Activated CD4-positive, alpha-beta T cell treated with anti-CD3 and anti-CD28 coated beads for 36 hours (primary cell): ENCODE measurements around the gene ANKRD22. TPM values are rescaled to one million over a fixed set of nuclear protein-coding genes. Genes with fewer than 3 reads are reported as not detected.

Experiments used
- ATAC-seq: fragments of 200-7000 bp; cut with Tn5 transposase; one replicate; pipeline ENCODE4 v1.10.0; 2021; ENCODE audit warnings: mild to moderate bottlenecking, moderate library complexity
- CTCF ChIA-PET: fragments of 350-600 bp; sonication (Branson Sonifier 250); formaldehyde crosslinking; loops from one replicate; lab custom pipeline; 2021; ENCODE audit warnings: antibody characterized with exemption; lab: Charles Lee
- POLR2A ChIA-PET: fragments of 350-600 bp; sonication (Branson Sonifier 250); formaldehyde crosslinking; loops from one replicate; lab custom pipeline; 2021; ENCODE audit warnings: antibody characterized with exemption, inconsistent platforms; lab: Charles Lee
- DNase-seq: peaks from one replicate; pipeline ENCODE4 v3.0.0-alpha.2; 2020
- H3K27ac Mint-ChIP-seq: one replicate; pipeline ENCODE4 v1.8.0; 2021; ENCODE audit warnings: mixed read lengths
- H3K27me3 Mint-ChIP-seq: one replicate; pipeline ENCODE4 v1.8.0; 2021; ENCODE audit warnings: mixed read lengths
- H3K36me3 Mint-ChIP-seq: one replicate; pipeline ENCODE4 v1.8.0; 2021; ENCODE audit warnings: low read depth, mixed read lengths
- H3K4me1 Mint-ChIP-seq: one replicate; pipeline ENCODE4 v1.8.0; 2021; ENCODE audit warnings: mixed read lengths
- H3K4me3 Mint-ChIP-seq: one replicate; pipeline ENCODE4 v1.8.0; 2021; ENCODE audit warnings: mild to moderate bottlenecking, moderate library complexity, mixed read lengths
- H3K9me3 Mint-ChIP-seq: one replicate; pipeline ENCODE4 v1.8.0; 2021; ENCODE audit warnings: low read depth, mixed read lengths
- intact Hi-C, 2 experiments: fragments of 100-400 bp; cut with DNase I in 1 of 2; cut with micrococcal nuclease in 1 of 2; formaldehyde crosslinking; loops; one replicate each; pipeline versions ENCODE4 v1.14.2 to v1.15.1; 2022 to 2024; cut with DNase I, micrococcal nuclease
- total RNA-seq, 2 experiments: library from RNA; stranded (reverse); gene quantifications; one replicate each; pipeline ENCODE4 v1.2.3, GENCODE V29; 2021

Gene ANKRD22
- total RNA-seq, 2 experiments from 2014 or later = 0.37 TPM

DNA sequence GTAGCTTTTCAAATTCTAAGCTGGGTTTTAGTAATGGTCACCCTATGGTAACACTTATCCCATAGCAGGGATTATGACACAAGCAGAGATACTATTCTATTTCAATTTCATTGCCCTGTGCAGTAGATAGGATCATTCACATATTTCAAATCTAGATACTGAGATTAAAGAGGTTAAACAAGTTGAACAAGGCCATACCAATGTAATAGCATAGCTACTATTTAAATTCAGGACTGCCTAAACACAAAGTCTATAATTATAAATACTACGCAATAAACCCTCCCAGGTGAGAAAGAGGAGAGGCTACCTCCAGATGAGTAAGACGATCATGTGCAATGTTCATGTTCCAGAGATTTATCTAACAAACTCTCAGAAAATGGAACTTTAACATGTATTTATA is 48.0 kb downstream of the ANKRD22 start:
- H3K9me3 Mint-ChIP-seq = no peaks in the 10 kb centered on the region
- ATAC-seq = no peak

GRCh38 chr10:88802523-88803285 is 48.9 kb downstream of the ANKRD22 start, which contains the start of gene LIPM:
Gene LIPM, plus strand, starts transcription at chr10:88802730. Its CDS starts 167 bp downstream, at chr10:88802897.
- POLR2A ChIA-PET = no interaction called here
- Mint-ChIP-seq H3K36me3 (no peaks in the 10 kb centered on the region), H3K27me3 (peaks cover 16% of the 10 kb centered on the region), H3K4me3 (no peak within 1 kb of the TSS), H3K27ac (no peak within 1 kb of the TSS), H3K4me1 (peaks cover 12% of the 10 kb centered on the region), H3K9me3 (no peaks in the 10 kb centered on the region)
- intact Hi-C loops = no loop called here
- CTCF ChIA-PET = interaction anchor here (1.0 kb wide), 1 partner anchor 74 kb away, joined by 4 read pairs; no protein-coding TSS in a partner anchor
- ATAC-seq (no peak), DNase-seq (no peak)

More for the DNA sequence above, 48.0 kb downstream of the ANKRD22 start:
- CTCF ChIA-PET = interaction anchor here (0.6 to 1.3 kb wide), 3 partner anchors 18 to 216 kb away, joined by 3 to 4 read pairs (median 4); no protein-coding TSS in a partner anchor
- Mint-ChIP-seq H3K36me3 (no peaks in the 10 kb centered on the region), H3K4me1 (peaks cover 12% of the 10 kb centered on the region), H3K4me3 (no peak overlapping the region), H3K27me3 (peaks cover 8% of the 10 kb centered on the region), H3K27ac (no peak overlapping the region)
- intact Hi-C loops = no loop called here
- POLR2A ChIA-PET = no interaction called here
- DNase-seq = no peak

- intact Hi-C loops = no loop called here
- peak; percentile 94 for ATAC-seq
- H3K27me3 Mint-ChIP-seq = peaks cover 26% of the 10 kb centered on the region
- CTCF ChIA-PET = interaction anchor here (0.6 to 1.2 kb wide), 4 partner anchors 9 to 132 kb away, joined by 3 to 4 read pairs (median 3); no protein-coding TSS in a partner anchor
- H3K4me3 Mint-ChIP-seq = no peak overlapping the region
- H3K4me1 Mint-ChIP-seq = peaks cover 12% of the 10 kb centered on the region
- no peak overlapping the region for H3K27ac Mint-ChIP-seq
- no peaks in the 10 kb centered on the region for H3K36me3 Mint-ChIP-seq
- POLR2A ChIA-PET = no interaction called here
- peak; percentile 51 for DNase-seq
- H3K9me3 Mint-ChIP-seq = no peaks in the 10 kb centered on the region
These were observed 51.2 kb downstream of the ANKRD22 start for GRCh38 chr10:88800152-88801125.

- Mint-ChIP-seq H3K27me3 (peaks cover 21% of the 10 kb centered on the region), H3K4me1 (peaks cover 22% of the 10 kb centered on the region), H3K36me3 (no peaks in the 10 kb centered on the region), H3K27ac (no peak overlapping the region), H3K4me3 (no peak overlapping the region), H3K9me3 (peaks cover 2% of the 10 kb centered on the region)
- DNase-seq = no peak
- no peak for ATAC-seq
- CTCF ChIA-PET = interaction anchor here (1.4 kb wide), 2 partner anchors 11 to 107 kb away, joined by 3 to 5 read pairs; no protein-coding TSS in a partner anchor
- POLR2A ChIA-PET = no interaction called here
- intact Hi-C loops = loop anchor here (1.0 to 10.0 kb wide), 6 partner anchors 31 to 1032 kb away; no protein-coding TSS in a partner anchor
These were observed 56.9 kb downstream of the ANKRD22 start for GRCh38 chr10:88794731-88795130.

GRCh38 chr10:88793712-88794299 is 57.8 kb downstream of the ANKRD22 start:
- Mint-ChIP-seq H3K9me3 (peaks cover 2% of the 10 kb centered on the region), H3K27me3 (peaks cover 21% of the 10 kb centered on the region), H3K4me1 (peaks cover 22% of the 10 kb centered on the region), H3K4me3 (no peak overlapping the region), H3K36me3 (no peaks in the 10 kb centered on the region), H3K27ac (no peak overlapping the region)
- no peak for DNase-seq
- ATAC-seq = peak; percentile 85
- POLR2A ChIA-PET = interaction anchor here (0.9 kb wide), 1 partner anchor 38 kb away, joined by 6 read pairs; no protein-coding TSS in a partner anchor
- intact Hi-C loops = loop anchor here (1.0 to 10.0 kb wide), 8 partner anchors 31 to 1032 kb away; no protein-coding TSS in a partner anchor
- CTCF ChIA-PET = interaction anchor here (0.9 to 1.4 kb wide), 5 partner anchors 12 to 139 kb away, joined by 3 to 5 read pairs (median 3); no protein-coding TSS in a partner anchor

- intact Hi-C loops = loop anchor here (1.0 to 10.0 kb wide), 6 partner anchors 35 to 1030 kb away; no protein-coding TSS in a partner anchor
- ATAC-seq (no peak), DNase-seq (no peak)
- H3K4me1 Mint-ChIP-seq = peaks cover 22% of the 10 kb centered on the region
- H3K36me3 Mint-ChIP-seq = no peaks in the 10 kb centered on the region
- POLR2A ChIA-PET = no interaction called here
- CTCF ChIA-PET = no interaction called here
- H3K27me3 Mint-ChIP-seq = peaks cover 12% of the 10 kb centered on the region
- no peak overlapping the region for H3K4me3 Mint-ChIP-seq
- no peak overlapping the region for H3K27ac Mint-ChIP-seq
- peaks cover 2% of the 10 kb centered on the region for H3K9me3 Mint-ChIP-seq
These were observed 59.0 kb downstream of the ANKRD22 start for GRCh38 chr10:88792661-88793060.

GRCh38 chr10:88791924-88792323 is 59.7 kb downstream of the ANKRD22 start:
- CTCF ChIA-PET = interaction anchor here (0.8 to 1.1 kb wide), 3 partner anchors 44 to 120 kb away, joined by 3 to 5 read pairs (median 3); no protein-coding TSS in a partner anchor

DNA sequence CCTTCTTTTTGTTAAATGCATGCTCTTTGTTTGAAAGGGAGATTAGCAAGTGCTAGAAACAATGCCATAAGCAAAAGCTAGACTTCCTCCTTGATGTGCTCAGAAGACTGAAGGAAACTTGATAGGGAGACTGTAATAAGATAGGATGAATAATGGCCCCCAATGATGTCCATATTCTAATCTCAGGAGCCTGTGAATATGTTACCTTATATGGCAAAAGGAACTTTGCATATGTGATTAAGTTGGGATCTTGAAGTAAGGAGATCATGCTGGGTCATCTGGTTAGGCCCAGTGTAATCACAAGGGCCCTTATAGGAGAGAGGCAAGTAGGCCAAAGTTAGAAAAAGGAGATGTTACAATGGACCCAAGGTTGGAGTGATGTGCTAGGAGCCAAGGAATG is 62.7 kb downstream of the ANKRD22 start:
- Mint-ChIP-seq H3K36me3 (no peaks in the 10 kb centered on the region), H3K27ac (no peak overlapping the region), H3K9me3 (peaks cover 2% of the 10 kb centered on the region), H3K4me3 (no peak overlapping the region), H3K27me3 (no peaks in the 10 kb centered on the region), H3K4me1 (peaks cover 13% of the 10 kb centered on the region)
- ChIA-PET CTCF (no interaction called here), POLR2A (no interaction called here)
- intact Hi-C loops = no loop called here
- ATAC-seq (no peak), DNase-seq (no peak)

More at GRCh38 chr10:88791924-88792323, 59.7 kb downstream of the ANKRD22 start:
- Mint-ChIP-seq H3K4me3 (no peak overlapping the region), H3K36me3 (no peaks in the 10 kb centered on the region), H3K27me3 (peaks cover 7% of the 10 kb centered on the region), H3K9me3 (peaks cover 2% of the 10 kb centered on the region), H3K4me1 (peaks cover 22% of the 10 kb centered on the region), H3K27ac (no peak overlapping the region)
- intact Hi-C loops = loop anchor here (5.0 to 10.0 kb wide), 4 partner anchors 35 to 1030 kb away; no protein-coding TSS in a partner anchor
- DNase-seq = peak; percentile 26
- POLR2A ChIA-PET = no interaction called here
- ATAC-seq = no peak

DNA sequence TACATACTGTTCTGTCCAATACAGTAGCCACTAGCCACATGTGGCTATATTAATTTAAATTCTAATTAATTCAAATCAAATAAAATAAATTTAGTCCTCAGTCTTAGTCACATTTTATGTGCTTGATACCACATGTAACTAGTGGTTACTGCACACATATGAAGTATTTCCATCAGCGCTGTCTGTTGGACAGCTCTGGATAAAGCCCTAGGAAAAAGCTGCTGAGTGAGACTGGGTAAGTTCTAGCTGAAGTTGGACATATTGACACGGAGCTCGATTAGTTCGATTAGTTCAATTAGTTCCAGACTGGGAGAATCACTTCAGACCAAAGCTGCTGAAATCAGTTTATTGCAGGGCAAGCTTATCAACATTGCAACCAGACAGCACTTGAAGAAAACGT is 64.2 kb downstream of the ANKRD22 start:
- intact Hi-C loops = no loop called here
- POLR2A ChIA-PET = no interaction called here
- ATAC-seq = no peak
- H3K36me3 Mint-ChIP-seq = no peaks in the 10 kb centered on the region
- no peak for DNase-seq
- no peak overlapping the region for H3K27ac Mint-ChIP-seq
- CTCF ChIA-PET = interaction anchor here (0.9 to 1.6 kb wide), 4 partner anchors 23 to 382 kb away, joined by 3 to 4 read pairs (median 3); no protein-coding TSS in a partner anchor
- H3K9me3 Mint-ChIP-seq = no peaks in the 10 kb centered on the region
- H3K4me3 Mint-ChIP-seq = no peak overlapping the region
- H3K27me3 Mint-ChIP-seq = no peaks in the 10 kb centered on the region
- H3K4me1 Mint-ChIP-seq = peaks cover under 1% of the 10 kb centered on the region

- ChIA-PET POLR2A (no interaction called here), CTCF (interaction anchor here (0.9 kb wide), 1 partner anchor 381 kb away, joined by 3 read pairs; no protein-coding TSS in a partner anchor)
- no peaks in the 10 kb centered on the region for H3K4me1 Mint-ChIP-seq
- DNase-seq (no peak), ATAC-seq (no peak)
- no peak overlapping the region for H3K27ac Mint-ChIP-seq
- H3K36me3 Mint-ChIP-seq = no peaks in the 10 kb centered on the region
- intact Hi-C loops = no loop called here
- H3K27me3 Mint-ChIP-seq = peaks cover 2% of the 10 kb centered on the region
- no peak overlapping the region for H3K4me3 Mint-ChIP-seq
- H3K9me3 Mint-ChIP-seq = no peaks in the 10 kb centered on the region
These were observed 65.4 kb downstream of the ANKRD22 start for GRCh38 chr10:88786032-88786770.
